ENCODE measurements around the gene CABP1. TPM values are rescaled to one million over a fixed set of nuclear protein-coding genes. Genes with fewer than 3 reads are reported as not detected.
"Not testable (repeated sequence)": the region's sequence is repeated elsewhere in the genome, so short reads cannot be mapped to it uniquely, and the experiment has no call there.

Gene CABP1
- total RNA-seq, 4 donors from 2014 or later = 0.60 to 7.5 (median 4.4) TPM; not detected in 1

GRCh38 chr12:120597861-120598260 is 42.6 kb upstream of the CABP1 start:
- Histone ChIP-seq H3K27ac (no peak overlapping the region), H3K36me3 (no peaks in the 10 kb centered on the region), H3K27me3 (peaks cover 8% of the 10 kb centered on the region), H3K4me3 (no peak overlapping the region), H3K4me1 (peaks cover 0 to 6% (median 3%) of the 10 kb centered on the region in 4 donors), H3K9me3 (no peaks in the 10 kb centered on the region)
- DNase-seq = no peak
- in situ Hi-C loops (cut with MboI; ENCODE audit: low pct_ligation_motif_present in 1 of 4, low pct_unique_long_range_greater_than_20kb in 1 of 4, low sequenced_read_pairs in 3 of 4) (no loop called here), intact Hi-C loops (cut with DNase I; ENCODE audit: low total_unique reads) (no loop called here)
- TF ChIP-seq POLR2A (IDR thresholded peaks at IDR 0.05) (no peak), EP300 (IDR thresholded peaks at IDR 0.05; ENCODE audit: low read depth) (no peak), CTCF (IDR thresholded peaks at IDR 0.05) (no peak), POLR2AphosphoS5 (IDR thresholded peaks at IDR 0.05) (no peak)
- 73% methylated on average over 3 of the region's 3 CpGs; no CpG with 5 or more reads in 1 of the 2 donors for whole genome bisulfite sequencing, 2 donors (ENCODE audit: low coverage in 1 of 2)

GRCh38 chr12:120598674-120599463 is 41.6 kb upstream of the CABP1 start:
- TF ChIP-seq POLR2AphosphoS5 (IDR thresholded peaks at IDR 0.05) (no peak), EP300 (IDR thresholded peaks at IDR 0.05; ENCODE audit: low read depth) (no peak), POLR2A (IDR thresholded peaks at IDR 0.05) (no peak), CTCF (IDR thresholded peaks at IDR 0.05) (no peak)
- Histone ChIP-seq H3K9me3 (no peaks in the 10 kb centered on the region), H3K27ac (no peak overlapping the region), H3K4me1 (peaks cover 0 to 6% (median 3%) of the 10 kb centered on the region in 4 donors), H3K36me3 (no peaks in the 10 kb centered on the region), H3K4me3 (no peak overlapping the region), H3K27me3 (peaks cover 8% of the 10 kb centered on the region)
- 47 to 51% methylated on average over 3 to 13 of the region's 13 CpGs for WGBS, 2 donors (ENCODE audit: low coverage in 1 of 2)
- no peak for DNase-seq
- in situ Hi-C loops (cut with MboI; ENCODE audit: low pct_ligation_motif_present in 1 of 4, low pct_unique_long_range_greater_than_20kb in 1 of 4, low sequenced_read_pairs in 3 of 4) (no loop called here), intact Hi-C loops (cut with DNase I; ENCODE audit: low total_unique reads) (no loop called here)

GRCh38 chr12:120599672-120600552 is 40.5 kb upstream of the CABP1 start:
- DNase-seq = no peak
- H3K27ac ChIP-seq = no peak overlapping the region
- H3K27me3 ChIP-seq = peaks cover 8% of the 10 kb centered on the region
- H3K4me1 ChIP-seq = peaks cover 0 to 6% (median 3%) of the 10 kb centered on the region in 4 donors
- no peaks in the 10 kb centered on the region for H3K36me3 ChIP-seq
- in situ Hi-C loops (cut with MboI; ENCODE audit: low pct_ligation_motif_present in 1 of 4, low pct_unique_long_range_greater_than_20kb in 1 of 4, low sequenced_read_pairs in 3 of 4) = no loop called here
- TF ChIP-seq CTCF (IDR thresholded peaks at IDR 0.05) = no peak
- TF ChIP-seq POLR2A (IDR thresholded peaks at IDR 0.05) = no peak
- TF ChIP-seq EP300 (IDR thresholded peaks at IDR 0.05; ENCODE audit: low read depth) = no peak
- TF ChIP-seq POLR2AphosphoS5 (IDR thresholded peaks at IDR 0.05) = no peak
- no peak overlapping the region for H3K4me3 ChIP-seq
- intact Hi-C loops (cut with DNase I; ENCODE audit: low total_unique reads) = no loop called here
- H3K9me3 ChIP-seq = no peaks in the 10 kb centered on the region
- 78 to 79% methylated on average over 6 to 23 of the region's 23 CpGs for WGBS, 2 donors (ENCODE audit: low coverage in 1 of 2)

GRCh38 chr12:120602416-120602815 is 38.0 kb upstream of the CABP1 start:
- H3K4me1 ChIP-seq; H3K9me3 ChIP-seq; H3K4me3 ChIP-seq; in situ Hi-C loops (cut with MboI; ENCODE audit: low pct_ligation_motif_present in 1 of 4, low pct_unique_long_range_greater_than_20kb in 1 of 4, low sequenced_read_pairs in 3 of 4); H3K27me3 ChIP-seq; DNase-seq; H3K27ac ChIP-seq; intact Hi-C loops (cut with DNase I; ENCODE audit: low total_unique reads); H3K36me3 ChIP-seq: not testable (repeated sequence)
- WGBS, 2 donors (ENCODE audit: low coverage in 1 of 2) = 38 to 58% methylated on average over 2 to 5 of the region's 5 CpGs
